ENCODE results near the gene ZNF778. TPM values are rescaled to one million over a fixed set of nuclear protein-coding genes. Genes with fewer than 3 reads are reported as not detected.

ZNF778 gene
- polyA plus RNA-seq, 1 of the 3 experiments (the other 2 are of a cell fraction): 10.8 TPM

DNA sequence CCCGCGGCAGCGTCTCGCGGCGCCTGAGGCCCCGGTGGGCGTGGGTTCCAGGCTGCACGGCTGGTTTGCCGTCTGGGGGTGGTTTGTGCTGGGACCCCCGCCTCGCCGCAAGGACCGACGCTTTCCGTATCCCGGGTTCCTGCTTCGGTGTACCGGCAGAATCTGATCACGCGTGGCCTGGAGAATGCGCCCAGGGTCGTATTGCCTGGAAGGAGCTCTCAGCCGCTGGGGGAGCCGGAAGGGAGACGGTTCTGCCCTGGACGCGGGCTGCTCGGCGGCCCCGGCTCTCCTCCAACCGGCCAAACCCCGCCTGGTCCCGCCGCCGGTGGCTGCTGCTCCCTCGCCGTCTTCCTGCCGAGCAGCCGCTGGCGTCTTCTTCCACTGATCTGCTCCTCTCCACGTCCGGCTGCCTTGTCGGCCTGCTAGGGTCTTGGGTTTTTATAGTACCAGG is 39.8 kb downstream of the ZNF778 start:
- 45% methylated on average over 31 of the region's 44 CpGs for WGBS (ENCODE audit: low lambda C conversion rate)
- no peaks in the 10 kb centered on the region for H3K9me2 ChIP-seq
- H3K27ac ChIP-seq (ENCODE audit: low read depth in 2 of 2, low read length in 1 of 2): no peak overlapping the region
- H3K27me3 ChIP-seq (ENCODE audit: insufficient read depth): no peaks in the 10 kb centered on the region
- H3K4me3 ChIP-seq (ENCODE audit: low read depth in 2 of 2, low read length in 1 of 2): no peak overlapping the region
- H3K36me3 ChIP-seq (replicated peaks in 1 of 2; ENCODE audit: control insufficient read depth in 1 of 2, insufficient read depth in 2 of 2, low read length in 1 of 2): no peaks in the 10 kb centered on the region
- H3K4me1 ChIP-seq (ENCODE audit: control insufficient read depth in 1 of 2, insufficient read depth in 2 of 2, low read depth in 1 of 2, low read length in 1 of 2): no peaks in the 10 kb centered on the region
- no peak overlapping the region for H3K9ac ChIP-seq
- no peak overlapping the region; the same call in 1 of the 2 replicates for H2AFZ ChIP-seq (ENCODE audit: low read depth)
- no peak overlapping the region; the same call in 1 of the 2 replicates for H3K4me2 ChIP-seq
- no peaks in the 10 kb centered on the region for H3F3A ChIP-seq (replicated peaks; ENCODE audit: insufficient read depth)
- H3K9me3 ChIP-seq: no peaks in the 10 kb centered on the region
- no peak for TF ChIP-seq FOSL2 (IDR thresholded peaks at IDR 0.05; ENCODE audit: borderline replicate concordance, low read depth)
- TF ChIP-seq YY1 (IDR thresholded peaks at IDR 0.05; ENCODE audit: low read depth): no peak
- TF ChIP-seq TEAD4 (IDR thresholded peaks at IDR 0.05; ENCODE audit: borderline replicate concordance, insufficient read depth): no peak
- TF ChIP-seq, protein P1, sequence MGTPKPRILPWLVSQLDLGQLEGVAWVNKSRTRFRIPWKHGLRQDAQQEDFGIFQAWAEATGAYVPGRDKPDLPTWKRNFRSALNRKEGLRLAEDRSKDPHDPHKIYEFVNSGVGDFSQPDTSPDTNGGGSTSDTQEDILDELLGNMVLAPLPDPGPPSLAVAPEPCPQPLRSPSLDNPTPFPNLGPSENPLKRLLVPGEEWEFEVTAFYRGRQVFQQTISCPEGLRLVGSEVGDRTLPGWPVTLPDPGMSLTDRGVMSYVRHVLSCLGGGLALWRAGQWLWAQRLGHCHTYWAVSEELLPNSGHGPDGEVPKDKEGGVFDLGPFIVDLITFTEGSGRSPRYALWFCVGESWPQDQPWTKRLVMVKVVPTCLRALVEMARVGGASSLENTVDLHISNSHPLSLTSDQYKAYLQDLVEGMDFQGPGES (IDR thresholded peaks at IDR 0.05; ENCODE audit: low read depth, low read length): no peak
- TF ChIP-seq SIN3A (IDR thresholded peaks at IDR 0.05; ENCODE audit: borderline replicate concordance, low read depth, low read length): no peak
- TF ChIP-seq SMC3 (IDR thresholded peaks at IDR 0.05; ENCODE audit: low read depth, low read length): no peak
- TF ChIP-seq TCF12 (IDR thresholded peaks at IDR 0.05): no peak
- no peak for TF ChIP-seq FOXM1 (IDR thresholded peaks at IDR 0.05; ENCODE audit: low read depth)
- no peak for TF ChIP-seq RXRA (IDR thresholded peaks at IDR 0.05; ENCODE audit: borderline replicate concordance, low read depth)
- no peak for TF ChIP-seq NRF1 (IDR thresholded peaks at IDR 0.05; ENCODE audit: low read depth, low read length)
- TF ChIP-seq, protein P2, sequence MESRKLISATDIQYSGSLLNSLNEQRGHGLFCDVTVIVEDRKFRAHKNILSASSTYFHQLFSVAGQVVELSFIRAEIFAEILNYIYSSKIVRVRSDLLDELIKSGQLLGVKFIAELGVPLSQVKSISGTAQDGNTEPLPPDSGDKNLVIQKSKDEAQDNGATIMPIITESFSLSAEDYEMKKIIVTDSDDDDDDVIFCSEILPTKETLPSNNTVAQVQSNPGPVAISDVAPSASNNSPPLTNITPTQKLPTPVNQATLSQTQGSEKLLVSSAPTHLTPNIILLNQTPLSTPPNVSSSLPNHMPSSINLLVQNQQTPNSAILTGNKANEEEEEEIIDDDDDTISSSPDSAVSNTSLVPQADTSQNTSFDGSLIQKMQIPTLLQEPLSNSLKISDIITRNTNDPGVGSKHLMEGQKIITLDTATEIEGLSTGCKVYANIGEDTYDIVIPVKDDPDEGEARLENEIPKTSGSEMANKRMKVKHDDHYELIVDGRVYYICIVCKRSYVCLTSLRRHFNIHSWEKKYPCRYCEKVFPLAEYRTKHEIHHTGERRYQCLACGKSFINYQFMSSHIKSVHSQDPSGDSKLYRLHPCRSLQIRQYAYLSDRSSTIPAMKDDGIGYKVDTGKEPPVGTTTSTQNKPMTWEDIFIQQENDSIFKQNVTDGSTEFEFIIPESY (IDR thresholded peaks at IDR 0.05; ENCODE audit: borderline replicate concordance, low read depth): no peak
- no peak for TF ChIP-seq EZH2phosphoT487 (IDR thresholded peaks at IDR 0.05; ENCODE audit: borderline replicate concordance, low read depth)
- no peak for TF ChIP-seq RAD21 (IDR thresholded peaks at IDR 0.05; ENCODE audit: low read length)
- TF ChIP-seq, protein P3, sequence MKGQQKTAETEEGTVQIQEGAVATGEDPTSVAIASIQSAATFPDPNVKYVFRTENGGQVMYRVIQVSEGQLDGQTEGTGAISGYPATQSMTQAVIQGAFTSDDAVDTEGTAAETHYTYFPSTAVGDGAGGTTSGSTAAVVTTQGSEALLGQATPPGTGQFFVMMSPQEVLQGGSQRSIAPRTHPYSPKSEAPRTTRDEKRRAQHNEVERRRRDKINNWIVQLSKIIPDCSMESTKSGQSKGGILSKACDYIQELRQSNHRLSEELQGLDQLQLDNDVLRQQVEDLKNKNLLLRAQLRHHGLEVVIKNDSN (IDR thresholded peaks at IDR 0.05; ENCODE audit: borderline replicate concordance, low read depth): no peak
- TF ChIP-seq GATA2 (CRISPR knock-in tag; IDR thresholded peaks at IDR 0.05): no peak
- no peak for TF ChIP-seq TAF1 (IDR thresholded peaks at IDR 0.05; ENCODE audit: borderline replicate concordance, low read depth, low read length)
- no peak for TF ChIP-seq ELF1 (IDR thresholded peaks at IDR 0.05)
- TF ChIP-seq, protein P4, sequence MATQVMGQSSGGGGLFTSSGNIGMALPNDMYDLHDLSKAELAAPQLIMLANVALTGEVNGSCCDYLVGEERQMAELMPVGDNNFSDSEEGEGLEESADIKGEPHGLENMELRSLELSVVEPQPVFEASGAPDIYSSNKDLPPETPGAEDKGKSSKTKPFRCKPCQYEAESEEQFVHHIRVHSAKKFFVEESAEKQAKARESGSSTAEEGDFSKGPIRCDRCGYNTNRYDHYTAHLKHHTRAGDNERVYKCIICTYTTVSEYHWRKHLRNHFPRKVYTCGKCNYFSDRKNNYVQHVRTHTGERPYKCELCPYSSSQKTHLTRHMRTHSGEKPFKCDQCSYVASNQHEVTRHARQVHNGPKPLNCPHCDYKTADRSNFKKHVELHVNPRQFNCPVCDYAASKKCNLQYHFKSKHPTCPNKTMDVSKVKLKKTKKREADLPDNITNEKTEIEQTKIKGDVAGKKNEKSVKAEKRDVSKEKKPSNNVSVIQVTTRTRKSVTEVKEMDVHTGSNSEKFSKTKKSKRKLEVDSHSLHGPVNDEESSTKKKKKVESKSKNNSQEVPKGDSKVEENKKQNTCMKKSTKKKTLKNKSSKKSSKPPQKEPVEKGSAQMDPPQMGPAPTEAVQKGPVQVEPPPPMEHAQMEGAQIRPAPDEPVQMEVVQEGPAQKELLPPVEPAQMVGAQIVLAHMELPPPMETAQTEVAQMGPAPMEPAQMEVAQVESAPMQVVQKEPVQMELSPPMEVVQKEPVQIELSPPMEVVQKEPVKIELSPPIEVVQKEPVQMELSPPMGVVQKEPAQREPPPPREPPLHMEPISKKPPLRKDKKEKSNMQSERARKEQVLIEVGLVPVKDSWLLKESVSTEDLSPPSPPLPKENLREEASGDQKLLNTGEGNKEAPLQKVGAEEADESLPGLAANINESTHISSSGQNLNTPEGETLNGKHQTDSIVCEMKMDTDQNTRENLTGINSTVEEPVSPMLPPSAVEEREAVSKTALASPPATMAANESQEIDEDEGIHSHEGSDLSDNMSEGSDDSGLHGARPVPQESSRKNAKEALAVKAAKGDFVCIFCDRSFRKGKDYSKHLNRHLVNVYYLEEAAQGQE (IDR thresholded peaks at IDR 0.05; ENCODE audit: low read depth, low read length): no peak
- no peaks in the 10 kb centered on the region for H3K79me2 ChIP-seq (ENCODE audit: insufficient read depth)
- no peaks in the 10 kb centered on the region for H4K20me1 ChIP-seq (ENCODE audit: insufficient read depth)
- ChIA-PET CTCF (no interaction called here), POLR2A (no interaction called here)
- peak; percentile 64 for DNase-seq
